B cell (primary cell): Measurements from ENCODE around the gene GNAS. TPM values are rescaled to one million over a fixed set of nuclear protein-coding genes. Genes with fewer than 3 reads are reported as not detected.
A peak's percentile ranks its signal among the peaks of the same experiment; 100 is the strongest.

ENCODE experiments used
- ATAC-seq: fragments of 200-7000 bp; cut with Tn5 transposase; one replicate; pipeline ENCODE4 v1.10.0; 2021; ENCODE audit warnings: low read depth, mild to moderate bottlenecking, moderate number of reproducible peaks, moderate library complexity
- CTCF ChIA-PET: fragments of 350-600 bp; sonication (Branson Sonifier 250); formaldehyde crosslinking; loops from one replicate; lab custom pipeline; 2021; ENCODE audit warnings: antibody characterized with exemption, inconsistent platforms; lab: Charles Lee
- POLR2A ChIA-PET: fragments of 350-600 bp; sonication (Branson Sonifier 250); formaldehyde crosslinking; loops from one replicate; lab custom pipeline; 2021; ENCODE audit warnings: antibody characterized with exemption; lab: Charles Lee
- DNase-seq: peaks from one replicate; pipeline ENCODE4 v3.0.0; 2013
- H2AFZ ChIP-seq: 2 replicates; pipeline ENCODE4 v1.6.1; 2012; ENCODE audit warnings: mild to moderate bottlenecking, low read depth, low read length; ENCODE audit not compliant: insufficient read depth, poor library complexity, severe bottlenecking
- H3K27ac ChIP-seq, 2 donors: 1 replicate in 1 of 2; 2 replicates in 1 of 2; pipeline ENCODE4 v1.5.1; 2012 to 2013; ENCODE audit warnings: low read length in 2 of 2, mild to moderate bottlenecking in 2 of 2, moderate library complexity in 1 of 2
- H3K27me3 ChIP-seq, 4 experiments: fragments of 200-600 bp in 1 of 4; sonication (generic) in 1 of 4; replicated peaks in 1 of 4; 1 replicate in 2 of 4; 2 replicates in 2 of 4; pipeline versions ENCODE4 v1.6.1 to v1.7.0; 2013 to 2016; ENCODE audit warnings: low read length in 3 of 4, mild to moderate bottlenecking in 2 of 4, mixed read lengths in 1 of 4, moderate library complexity in 1 of 4; ENCODE audit not compliant: insufficient read depth in 4 of 4, control insufficient read depth in 3 of 4; ENCODE audit errors: control extremely low read depth in 1 of 4
- H3K36me3 ChIP-seq, 2 experiments: replicated peaks in 1 of 2; 1 replicate in 1 of 2; 2 replicates in 1 of 2; pipeline versions ENCODE4 v1.6.1 to v1.7.1; 2013; ENCODE audit warnings: low read length in 1 of 2; ENCODE audit not compliant: insufficient read depth in 2 of 2, control insufficient read depth in 1 of 2; ENCODE audit errors: control extremely low read depth in 1 of 2, extremely low read depth in 1 of 2
- H3K4me1 ChIP-seq, 2 donors: fragments of 200-600 bp in 1 of 2; sonication (generic) in 1 of 2; 1 replicate in 1 of 2; 2 replicates in 1 of 2; pipeline versions ENCODE4 v1.5.1 to v1.6.1; 2013 to 2017; ENCODE audit warnings: low read length in 2 of 2; ENCODE audit not compliant: control insufficient read depth in 2 of 2, insufficient read depth in 2 of 2
- H3K4me2 ChIP-seq: replicated peaks from 2 replicates; pipeline ENCODE3; 2012; ENCODE audit warnings: mild to moderate bottlenecking, low read depth, low read length; ENCODE audit not compliant: poor library complexity, severe bottlenecking
- H3K4me3 ChIP-seq, 5 experiments: fragments of 200-600 bp in 1 of 5; sonication (generic) in 1 of 5; 1 replicate in 3 of 5; 2 replicates in 2 of 5; pipeline versions ENCODE4 v1.5.1 to v1.7.0; 2011 to 2016; ENCODE audit warnings: low read length in 4 of 5, mild to moderate bottlenecking in 4 of 5, low read depth in 2 of 5, control low read depth in 1 of 5, moderate library complexity in 1 of 5; ENCODE audit not compliant: insufficient read depth in 1 of 5; ENCODE audit errors: control extremely low read depth in 1 of 5, extremely low read depth in 1 of 5
- H3K79me2 ChIP-seq: fragments of 200-600 bp; sonication (generic); one replicate; pipeline ENCODE4 v1.6.0; 2016; ENCODE audit warnings: low read length; ENCODE audit not compliant: control insufficient read depth, insufficient read depth
- H3K9ac ChIP-seq: fragments of 200-600 bp; sonication (generic); 2 replicates; pipeline ENCODE4 v1.6.1; 2017; ENCODE audit warnings: mild to moderate bottlenecking, low read length, moderate library complexity
- H3K9me3 ChIP-seq, 3 donors: one replicate each; pipeline versions ENCODE4 v1.6.1 to v1.7.1; 2013; ENCODE audit warnings: low read length in 2 of 3; ENCODE audit not compliant: control insufficient read depth in 2 of 3, insufficient read depth in 1 of 3; ENCODE audit errors: control extremely low read depth in 1 of 3
- H4K20me1 ChIP-seq: 2 replicates; pipeline ENCODE4 v1.6.0; 2012; ENCODE audit warnings: mild to moderate bottlenecking, low read length; ENCODE audit not compliant: insufficient read depth, control insufficient read depth, poor library complexity, severe bottlenecking
- H3K27ac Mint-ChIP-seq: one replicate; pipeline ENCODE4 v1.8.0; 2021; ENCODE audit warnings: mixed read lengths
- H3K27me3 Mint-ChIP-seq: one replicate; pipeline ENCODE4 v1.8.0; 2021; ENCODE audit warnings: mixed read lengths
- H3K4me1 Mint-ChIP-seq: one replicate; pipeline ENCODE4 v1.8.0; 2021; ENCODE audit warnings: mixed read lengths
- H3K4me3 Mint-ChIP-seq: one replicate; pipeline ENCODE4 v1.8.0; 2021; ENCODE audit warnings: mixed read lengths
- H3K9me3 Mint-ChIP-seq: one replicate; pipeline ENCODE4 v1.8.0; 2022; ENCODE audit warnings: mixed read lengths; ENCODE audit not compliant: insufficient read depth
- EZH2 ChIP-seq: IDR thresholded peaks from 2 replicates; pipeline ENCODE4 v1.6.1; 2012; ENCODE audit warnings: borderline replicate concordance, low read depth, mild to moderate bottlenecking, moderate library complexity, low read length; ENCODE audit not compliant: insufficient read depth, poor library complexity, severe bottlenecking
- WGBS: methylation state at CpG from one replicate; pipeline ENCODE4 v1.1.5; 2013; ENCODE audit warnings: missing lambda C conversion rate; ENCODE audit not compliant: insufficient coverage; 5-methylcytosine and 5-hydroxymethylcytosine counted together
- intact Hi-C: fragments of 100-400 bp; cut with micrococcal nuclease; formaldehyde crosslinking; loops from one replicate; pipeline ENCODE4 v1.10.0; 2022
- polyA plus RNA-seq: library from polyadenylated mRNA; depleted of rRNA; stranded (reverse); fragments of >200 nt; gene quantifications from 2 replicates; pipeline ENCODE4 v1.2.3, GENCODE V29; 2012
- total RNA-seq, 2 donors: library from RNA; stranded (reverse); fragments of 120-200 nt in 1 of 2; gene quantifications; 1 replicate in 1 of 2; 2 replicates in 1 of 2; pipeline versions ENCODE4 v1.2.3 to v1.2.4, GENCODE V29; 2013 to 2022
- TF ChIP-seq, protein P1 (sequence below): fragments of 200-600 bp; IDR thresholded peaks from one replicate; pipeline ENCODE4 v1.8.0; 2022; ENCODE audit warnings: antibody characterized with exemption, mild to moderate bottlenecking

The GNAS gene
- total and polyA plus RNA-seq, 2 donors (not counting 1 experiment from before 2014, with no cell fraction given), result 714 to 1,181 TPM

DNA sequence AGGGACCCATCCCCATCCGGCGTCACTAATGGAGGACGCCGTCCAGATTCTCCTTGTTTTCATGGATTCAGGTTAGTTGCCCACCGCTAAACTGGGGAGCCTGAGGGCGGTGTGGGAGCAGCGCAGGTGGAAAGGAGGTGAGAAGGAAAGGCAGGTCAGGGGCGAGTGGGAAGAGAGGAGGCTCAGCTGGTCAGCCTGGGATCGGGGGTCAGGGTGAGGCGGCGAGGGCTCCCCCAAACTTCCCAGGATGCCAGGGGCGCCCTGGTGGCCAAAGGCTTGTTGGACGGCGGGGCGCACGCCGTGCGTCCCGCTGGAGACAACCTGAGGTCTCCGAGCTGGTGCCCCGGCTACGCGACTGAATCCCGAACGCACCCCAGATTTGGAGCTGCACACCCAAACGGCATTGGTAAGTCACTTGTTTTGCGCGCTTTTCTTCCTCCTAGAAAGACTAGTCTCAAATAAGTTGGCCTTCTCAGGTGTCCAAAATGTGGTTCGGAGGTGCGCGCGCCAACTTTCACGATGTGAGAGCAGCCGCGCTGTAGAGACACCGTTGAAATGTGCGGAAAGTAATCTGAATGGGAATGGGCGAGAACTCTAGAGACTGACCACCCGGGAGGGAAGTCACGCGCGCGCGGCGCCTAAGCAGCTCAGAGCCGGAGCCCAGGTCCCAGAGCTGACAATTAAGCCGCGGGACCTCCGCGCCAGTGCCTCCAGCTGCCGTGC lies 11.5 kb upstream of the GNAS start:
- no peak overlapping the region for H3K4me3 Mint-ChIP-seq
- 52% methylated on average over 51 of the region's 51 CpGs for WGBS
- Histone ChIP-seq H3K27me3 (peaks cover 0 to 28% (median 4%) of the 10 kb centered on the region in 4 experiments), H3K9ac (no peak overlapping the region), H3K4me3 (no peak overlapping the region), H3K27ac (no peak overlapping the region), H2AFZ (no peak overlapping the region), H3K79me2 (no peaks in the 10 kb centered on the region), H3K4me2 (no peak overlapping the region), H3K4me1 (peaks cover 0 to 8% of the 10 kb centered on the region in 2 donors), H3K9me3 (peaks cover 0 to 14% (median 0%) of the 10 kb centered on the region in 3 donors), H3K36me3 (no peaks in the 10 kb centered on the region), H4K20me1 (no peaks in the 10 kb centered on the region)
- peaks cover 7% of the 10 kb centered on the region for H3K4me1 Mint-ChIP-seq
- ATAC-seq (no peak), DNase-seq (peak; percentile 12)
- TF ChIP-seq, protein P1, sequence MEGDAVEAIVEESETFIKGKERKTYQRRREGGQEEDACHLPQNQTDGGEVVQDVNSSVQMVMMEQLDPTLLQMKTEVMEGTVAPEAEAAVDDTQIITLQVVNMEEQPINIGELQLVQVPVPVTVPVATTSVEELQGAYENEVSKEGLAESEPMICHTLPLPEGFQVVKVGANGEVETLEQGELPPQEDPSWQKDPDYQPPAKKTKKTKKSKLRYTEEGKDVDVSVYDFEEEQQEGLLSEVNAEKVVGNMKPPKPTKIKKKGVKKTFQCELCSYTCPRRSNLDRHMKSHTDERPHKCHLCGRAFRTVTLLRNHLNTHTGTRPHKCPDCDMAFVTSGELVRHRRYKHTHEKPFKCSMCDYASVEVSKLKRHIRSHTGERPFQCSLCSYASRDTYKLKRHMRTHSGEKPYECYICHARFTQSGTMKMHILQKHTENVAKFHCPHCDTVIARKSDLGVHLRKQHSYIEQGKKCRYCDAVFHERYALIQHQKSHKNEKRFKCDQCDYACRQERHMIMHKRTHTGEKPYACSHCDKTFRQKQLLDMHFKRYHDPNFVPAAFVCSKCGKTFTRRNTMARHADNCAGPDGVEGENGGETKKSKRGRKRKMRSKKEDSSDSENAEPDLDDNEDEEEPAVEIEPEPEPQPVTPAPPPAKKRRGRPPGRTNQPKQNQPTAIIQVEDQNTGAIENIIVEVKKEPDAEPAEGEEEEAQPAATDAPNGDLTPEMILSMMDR, result no peak
- no peak for TF ChIP-seq EZH2
- H3K27ac Mint-ChIP-seq, result no peak overlapping the region
- no peaks in the 10 kb centered on the region for H3K9me3 Mint-ChIP-seq
- intact Hi-C loops, result no loop called here
- H3K27me3 Mint-ChIP-seq, result peaks cover 33% of the 10 kb centered on the region
- POLR2A ChIA-PET, result no interaction called here
- CTCF ChIA-PET, result no interaction called here

DNA sequence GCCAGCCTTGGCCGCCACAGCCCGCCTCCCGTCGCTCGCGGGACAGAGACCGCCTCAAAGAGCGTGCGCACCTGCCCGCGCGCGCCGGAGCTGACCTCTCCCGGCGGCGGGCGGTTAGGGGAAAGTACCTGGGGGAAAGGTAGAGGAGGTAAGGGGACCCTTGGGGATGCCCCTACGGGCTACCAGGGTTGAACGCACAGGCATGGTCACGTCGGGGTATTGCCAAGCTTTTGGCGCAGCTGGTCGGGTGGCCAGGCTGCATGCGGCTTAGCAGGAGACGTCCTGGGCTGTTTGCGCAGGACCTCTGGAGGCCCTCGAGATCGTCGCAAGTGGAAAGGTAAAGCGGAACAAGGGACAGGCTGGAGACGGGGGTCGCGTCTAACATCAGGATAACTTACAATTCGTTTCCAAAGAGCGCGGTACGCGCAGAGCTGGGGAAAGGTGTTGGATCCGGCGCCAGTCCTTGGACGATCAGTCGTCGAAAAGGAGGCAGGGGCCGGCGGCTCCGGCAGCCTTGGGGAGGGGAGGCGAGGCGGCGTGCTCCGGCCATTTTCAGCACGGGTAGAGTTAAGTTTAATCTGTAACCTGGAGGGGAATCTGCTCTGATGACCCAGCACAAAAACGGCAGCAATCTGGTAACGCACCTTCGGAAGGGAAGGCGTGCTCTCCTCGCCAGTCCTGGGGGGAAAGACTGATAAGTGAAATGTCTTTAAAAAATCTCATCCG lies 10.8 kb upstream of the GNAS start:
- Histone ChIP-seq H3K9ac (no peak overlapping the region), H4K20me1 (no peaks in the 10 kb centered on the region), H3K27ac (no peak overlapping the region), H3K79me2 (no peaks in the 10 kb centered on the region), H3K4me3 (no peak overlapping the region), H3K4me1 (peaks cover 0 to 8% of the 10 kb centered on the region in 2 donors), H3K27me3 (peaks cover 0 to 30% (median 4%) of the 10 kb centered on the region in 4 experiments), H3K9me3 (peaks cover 0 to 14% (median 0%) of the 10 kb centered on the region in 3 donors), H3K36me3 (no peaks in the 10 kb centered on the region), H2AFZ (no peak overlapping the region), H3K4me2 (no peak overlapping the region)
- Mint-ChIP-seq H3K4me1 (peaks cover 7% of the 10 kb centered on the region), H3K9me3 (no peaks in the 10 kb centered on the region), H3K27me3 (peaks cover 36% of the 10 kb centered on the region), H3K27ac (no peak overlapping the region), H3K4me3 (no peak overlapping the region)
- peak; percentile 13 for DNase-seq
- TF ChIP-seq EZH2, result no peak
- TF ChIP-seq, protein P1, result no peak
- CTCF ChIA-PET, result no interaction called here
- 45% methylated on average over 58 of the region's 58 CpGs for WGBS
- POLR2A ChIA-PET, result no interaction called here
- no peak for ATAC-seq
- intact Hi-C loops, result no loop called here
